Neural cell (in vitro differentiated cells): ENCODE data around the gene BNIP3. TPM values are rescaled to one million over a fixed set of nuclear protein-coding genes. Genes with fewer than 3 reads are reported as not detected.

ENCODE experiments used
- H2AFZ ChIP-seq: fragments of 200-600, 300-800 bp; sonication (generic), shearing (Covaris generic); 2 replicates; pipeline ENCODE4 v1.6.0; 2014; ENCODE audit warnings: low read depth, mild to moderate bottlenecking, antibody characterized with exemption, low read length, moderate library complexity
- H3F3A ChIP-seq: fragments of 200-600 bp; shearing (Covaris generic); 2 replicates; pipeline ENCODE4 v1.6.1; 2016; ENCODE audit warnings: mild to moderate bottlenecking, moderate library complexity, mixed read lengths, antibody characterized with exemption, low read length; ENCODE audit not compliant: insufficient read depth, poor library complexity, severe bottlenecking
- H3K27ac ChIP-seq: fragments of 200-600, 300-800 bp; sonication (generic), shearing (Covaris generic); 2 replicates; pipeline ENCODE4 v1.5.1; 2014; ENCODE audit warnings: mild to moderate bottlenecking, low read length, moderate library complexity
- H3K27me3 ChIP-seq: fragments of 300-800, 200-600 bp; sonication (generic), shearing (Covaris generic); 2 replicates; pipeline ENCODE4 v1.6.0; 2014; ENCODE audit warnings: mild to moderate bottlenecking, low read depth, low read length, moderate library complexity; ENCODE audit not compliant: insufficient read depth
- H3K36me3 ChIP-seq: fragments of 300-800, 200-600 bp; sonication (generic), shearing (Covaris generic); 2 replicates; pipeline ENCODE4 v1.5.1; 2014; ENCODE audit warnings: mild to moderate bottlenecking, antibody characterized with exemption, low read length, moderate library complexity; ENCODE audit not compliant: insufficient read depth
- H3K4me2 ChIP-seq: fragments of 300-800, 200-600 bp; sonication (generic), shearing (Covaris generic); 2 replicates; pipeline ENCODE4 v1.6.0; 2014; ENCODE audit warnings: mild to moderate bottlenecking, low read length
- H3K4me3 ChIP-seq: fragments of 300-800, 200-600 bp; sonication (generic), shearing (Covaris generic); 2 replicates; pipeline ENCODE4 v1.5.1; 2014; ENCODE audit warnings: mild to moderate bottlenecking, low read length, moderate library complexity
- H3K79me2 ChIP-seq: fragments of 200-600 bp; shearing (Covaris generic); replicated peaks from 2 replicates; pipeline ENCODE4 v1.6.0; 2014; ENCODE audit warnings: mild to moderate bottlenecking, low read length, moderate library complexity; ENCODE audit not compliant: insufficient read depth
- H3K9ac ChIP-seq: fragments of 300-800, 200-600 bp; sonication (generic), shearing (Covaris generic); 2 replicates; pipeline ENCODE4 v1.6.1; 2016; ENCODE audit warnings: mild to moderate bottlenecking, low read length, mixed read lengths
- H3K9me2 ChIP-seq: fragments of 200-600 bp; shearing (Covaris generic); 2 replicates; pipeline ENCODE4 v1.6.1; 2016; ENCODE audit warnings: mild to moderate bottlenecking, low read length, mixed read lengths; ENCODE audit not compliant: insufficient read depth
- H3K9me3 ChIP-seq: fragments of 200-600, 300-800 bp; sonication (generic), shearing (Covaris generic); 2 replicates; pipeline ENCODE4 v1.6.1; 2016; ENCODE audit warnings: mild to moderate bottlenecking, mixed run types, low read length, moderate library complexity, mixed read lengths
- H4K20me1 ChIP-seq: fragments of 200-600 bp; shearing (Covaris generic); 2 replicates; pipeline ENCODE4 v1.6.1; 2016; ENCODE audit warnings: mild to moderate bottlenecking, mixed run types; ENCODE audit not compliant: insufficient read depth
- EP300 ChIP-seq: fragments of 450-650 bp; conservative IDR thresholded peaks from 2 replicates; pipeline ENCODE4 v1.6.1; 2014; ENCODE audit warnings: antibody characterized with exemption, mild to moderate bottlenecking, moderate library complexity; ENCODE audit not compliant: poor library complexity, severe bottlenecking
- EZH2 ChIP-seq: fragments of 200-600, 300-800 bp; shearing (Covaris generic), sonication (generic); IDR thresholded peaks from 2 replicates; pipeline ENCODE4 v1.6.1; 2014; ENCODE audit warnings: antibody characterized with exemption, low read length, borderline replicate concordance, mild to moderate bottlenecking; ENCODE audit not compliant: insufficient read depth, poor library complexity, severe bottlenecking
- MXI1 ChIP-seq: fragments of 450-650 bp; conservative IDR thresholded peaks from 2 replicates; pipeline ENCODE4 v1.6.1; 2014; ENCODE audit warnings: antibody characterized with exemption, mild to moderate bottlenecking; ENCODE audit not compliant: poor library complexity, severe bottlenecking
- POLR2AphosphoS5 ChIP-seq: IDR thresholded peaks from 2 replicates; pipeline ENCODE4 v1.6.1; 2012
- RAD21 ChIP-seq: fragments of 450-650 bp; conservative IDR thresholded peaks from 2 replicates; pipeline ENCODE4 v1.6.1; 2014; ENCODE audit warnings: antibody characterized with exemption, mild to moderate bottlenecking, moderate library complexity
- REST ChIP-seq: IDR thresholded peaks from 2 replicates; pipeline ENCODE4 v1.6.1; 2012; ENCODE audit warnings: borderline replicate concordance
- SMC3 ChIP-seq: fragments of 450-650 bp; conservative IDR thresholded peaks from 2 replicates; pipeline ENCODE4 v1.6.1; 2014; ENCODE audit warnings: antibody characterized with exemption, mild to moderate bottlenecking, moderate library complexity; ENCODE audit not compliant: poor library complexity
- TAF1 ChIP-seq: IDR thresholded peaks from 2 replicates; pipeline ENCODE4 v1.6.1; 2012; ENCODE audit warnings: low read depth
- polyA plus RNA-seq: library from polyadenylated mRNA; depleted of rRNA; stranded (reverse); fragments of >200 nt; gene quantifications from 2 replicates; pipeline ENCODE4 v1.2.3, GENCODE V29; 2014
- TF ChIP-seq, protein P1 (sequence below): fragments of 450-650 bp; IDR thresholded peaks from 2 replicates; pipeline ENCODE4 v1.5.1; 2014; ENCODE audit warnings: antibody characterized with exemption, mild to moderate bottlenecking, moderate library complexity; ENCODE audit not compliant: poor library complexity, severe bottlenecking

BNIP3 gene
- polyA plus RNA-seq, 1 donor from 2014 or later: 77.1 TPM

GRCh38 chr10:131977323-131978096 lies 4.2 kb downstream of the BNIP3 start:
- no peak overlapping the region for H3K4me2 ChIP-seq
- H3K36me3 ChIP-seq: no peaks in the 10 kb centered on the region
- TF ChIP-seq TAF1 (no peak), EZH2 (no peak), RAD21 (no peak), EP300 (no peak), REST (no peak)
- TF ChIP-seq, protein P1, sequence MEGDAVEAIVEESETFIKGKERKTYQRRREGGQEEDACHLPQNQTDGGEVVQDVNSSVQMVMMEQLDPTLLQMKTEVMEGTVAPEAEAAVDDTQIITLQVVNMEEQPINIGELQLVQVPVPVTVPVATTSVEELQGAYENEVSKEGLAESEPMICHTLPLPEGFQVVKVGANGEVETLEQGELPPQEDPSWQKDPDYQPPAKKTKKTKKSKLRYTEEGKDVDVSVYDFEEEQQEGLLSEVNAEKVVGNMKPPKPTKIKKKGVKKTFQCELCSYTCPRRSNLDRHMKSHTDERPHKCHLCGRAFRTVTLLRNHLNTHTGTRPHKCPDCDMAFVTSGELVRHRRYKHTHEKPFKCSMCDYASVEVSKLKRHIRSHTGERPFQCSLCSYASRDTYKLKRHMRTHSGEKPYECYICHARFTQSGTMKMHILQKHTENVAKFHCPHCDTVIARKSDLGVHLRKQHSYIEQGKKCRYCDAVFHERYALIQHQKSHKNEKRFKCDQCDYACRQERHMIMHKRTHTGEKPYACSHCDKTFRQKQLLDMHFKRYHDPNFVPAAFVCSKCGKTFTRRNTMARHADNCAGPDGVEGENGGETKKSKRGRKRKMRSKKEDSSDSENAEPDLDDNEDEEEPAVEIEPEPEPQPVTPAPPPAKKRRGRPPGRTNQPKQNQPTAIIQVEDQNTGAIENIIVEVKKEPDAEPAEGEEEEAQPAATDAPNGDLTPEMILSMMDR: no peak

GRCh38 chr10:131975796-131976195 lies 5.9 kb downstream of the BNIP3 start:
- Histone ChIP-seq H3K27ac (no peak overlapping the region), H3K79me2 (peaks cover 42% of the 10 kb centered on the region), H3K9me3 (no peaks in the 10 kb centered on the region), H3K4me3 (peak overlapping the region; percentile 48), H3K9me2 (no peaks in the 10 kb centered on the region), H3K9ac (no peak overlapping the region), H3F3A (no peaks in the 10 kb centered on the region), H3K36me3 (peaks cover 4% of the 10 kb centered on the region), H4K20me1 (peaks cover 5% of the 10 kb centered on the region), H3K4me2 (no peak overlapping the region), H2AFZ (no peak overlapping the region), H3K27me3 (no peaks in the 10 kb centered on the region)
- no peak for TF ChIP-seq SMC3
- TF ChIP-seq TAF1: no peak
- no peak for TF ChIP-seq POLR2AphosphoS5
- no peak for TF ChIP-seq RAD21
- TF ChIP-seq, protein P1: no peak
- TF ChIP-seq EZH2: no peak
- no peak for TF ChIP-seq MXI1
- no peak for TF ChIP-seq EP300
- TF ChIP-seq REST: no peak

More at GRCh38 chr10:131977323-131978096, 4.2 kb downstream of the BNIP3 start:
- no peak overlapping the region for H2AFZ ChIP-seq
- no peaks in the 10 kb centered on the region for H3K9me2 ChIP-seq
- peaks cover 5% of the 10 kb centered on the region for H4K20me1 ChIP-seq
- H3K9me3 ChIP-seq: no peaks in the 10 kb centered on the region
- no peak overlapping the region for H3K27ac ChIP-seq
- H3K27me3 ChIP-seq: no peaks in the 10 kb centered on the region
- peaks cover 47% of the 10 kb centered on the region for H3K79me2 ChIP-seq
- H3K4me3 ChIP-seq: no peak overlapping the region
- no peaks in the 10 kb centered on the region for H3F3A ChIP-seq
- H3K9ac ChIP-seq: no peak overlapping the region
